HG03457 (cell line): ENCODE results near the gene ANKRD28.

Experiments
- ATAC-seq: cut with Tn5 transposase; IDR thresholded peaks from one replicate; pipeline ENCODE4 v1.9.1; 2021; ENCODE audit warnings: moderate number of reproducible peaks; ENCODE audit not compliant: unreplicated experiment

Gene ANKRD28

GRCh38 chr3:15676259-15676658, 121.5 kb downstream of the ANKRD28 start:
- no peak for ATAC-seq

GRCh38 chr3:15673536-15673935, 124.2 kb downstream of the ANKRD28 start:
- ATAC-seq: no peak

DNA sequence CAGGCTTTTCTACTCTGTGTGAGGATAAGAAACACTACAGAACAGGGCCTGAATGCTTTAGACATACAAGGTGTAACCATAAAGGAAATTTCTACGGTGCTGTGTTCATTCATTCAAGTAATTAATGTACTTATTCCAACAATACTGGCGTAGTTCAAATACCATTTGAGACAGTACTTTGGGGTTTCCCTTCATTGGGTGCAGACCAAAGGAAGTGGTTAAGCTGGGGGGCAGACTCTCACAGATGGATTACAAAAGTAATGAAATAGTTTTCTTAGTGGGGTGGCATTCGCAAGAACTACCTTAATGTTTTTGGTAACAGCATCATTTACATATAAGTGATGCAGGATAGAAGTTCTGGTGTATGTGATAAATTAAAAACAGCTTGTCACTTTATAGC, 130.3 kb downstream of the ANKRD28 start:
- ATAC-seq: peak; percentile 77

DNA sequence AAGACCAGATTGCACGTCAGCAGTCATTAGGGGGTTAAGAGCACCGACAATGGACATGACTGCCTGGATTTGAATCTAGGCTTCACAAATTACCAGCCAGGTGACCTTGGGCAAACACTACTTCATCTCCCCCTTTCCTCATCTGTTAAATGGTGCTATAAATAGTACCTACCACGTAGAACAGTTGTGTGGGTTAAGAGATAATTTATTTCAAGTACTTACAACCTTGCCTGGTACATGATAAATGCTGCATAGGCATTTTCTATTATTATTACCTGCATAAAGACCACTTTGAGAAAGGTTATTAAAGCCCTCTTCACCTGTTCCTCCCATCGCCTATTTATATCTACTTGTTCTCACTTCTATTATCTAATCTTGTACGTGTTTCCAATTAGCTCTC, 131.5 kb downstream of the ANKRD28 start:
- no peak for ATAC-seq

- no peak for ATAC-seq
Observed at GRCh38 chr3:15665510-15666150, 132.1 kb downstream of the ANKRD28 start.

- no peak for ATAC-seq
Observed at GRCh38 chr3:15664144-15664543, 133.6 kb downstream of the ANKRD28 start.

GRCh38 chr3:15660055-15660935, 137.5 kb downstream of the ANKRD28 start:
- ATAC-seq: no peak

GRCh38 chr3:15659254-15659975, 138.4 kb downstream of the ANKRD28 start:
- ATAC-seq: no peak

DNA sequence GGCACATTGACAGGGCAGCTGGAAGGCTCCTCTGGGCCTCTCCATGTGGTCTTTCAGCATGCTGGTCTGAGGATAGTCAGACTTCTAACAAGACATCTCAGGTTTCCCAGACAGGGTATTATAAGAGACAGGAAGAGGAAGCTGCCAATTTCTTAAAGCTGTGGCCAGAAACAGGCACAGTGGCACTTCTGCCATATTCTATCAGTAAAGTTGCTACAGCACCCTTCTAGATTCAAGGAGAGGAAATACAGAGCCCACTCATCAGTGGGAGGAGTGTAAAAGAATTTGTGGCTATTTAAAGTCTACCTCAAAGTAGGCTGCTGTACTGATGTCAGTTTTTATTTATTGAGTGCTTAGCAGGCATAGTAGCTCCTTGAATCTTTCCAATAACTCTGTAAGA, 140.8 kb downstream of the ANKRD28 start:
- ATAC-seq: no peak

GRCh38 chr3:15656342-15656741, 141.4 kb downstream of the ANKRD28 start:
- no peak for ATAC-seq

DNA sequence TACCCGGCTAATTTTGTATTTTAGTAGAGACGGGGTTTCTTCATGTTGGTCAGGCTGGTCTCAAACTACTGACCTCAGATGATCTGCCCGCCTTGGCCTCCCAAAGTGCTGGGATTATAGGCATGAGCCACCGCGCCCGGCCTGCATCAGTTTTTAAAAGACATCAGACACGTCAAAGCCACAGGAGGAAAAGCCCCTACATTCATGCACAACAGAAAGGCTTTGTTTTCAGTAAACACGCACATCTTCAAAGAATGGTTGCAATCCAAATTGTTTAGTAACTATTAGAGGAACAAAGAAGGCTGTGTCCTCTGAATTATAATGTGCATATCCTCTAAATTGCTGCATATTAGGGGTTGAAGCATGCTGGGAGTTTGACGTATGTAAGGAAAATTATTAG, 142.9 kb downstream of the ANKRD28 start:
- ATAC-seq: no peak

GRCh38 chr3:15654127-15654526, 143.7 kb downstream of the ANKRD28 start:
- no peak for ATAC-seq

GRCh38 chr3:15653321-15653720, 144.5 kb downstream of the ANKRD28 start:
- no peak for ATAC-seq

GRCh38 chr3:15651396-15651795, 146.4 kb downstream of the ANKRD28 start:
- ATAC-seq: no peak

GRCh38 chr3:15649858-15650257, 147.9 kb downstream of the ANKRD28 start:
- ATAC-seq: no peak

GRCh38 chr3:15649341-15649740, 148.4 kb downstream of the ANKRD28 start:
- no peak for ATAC-seq

DNA sequence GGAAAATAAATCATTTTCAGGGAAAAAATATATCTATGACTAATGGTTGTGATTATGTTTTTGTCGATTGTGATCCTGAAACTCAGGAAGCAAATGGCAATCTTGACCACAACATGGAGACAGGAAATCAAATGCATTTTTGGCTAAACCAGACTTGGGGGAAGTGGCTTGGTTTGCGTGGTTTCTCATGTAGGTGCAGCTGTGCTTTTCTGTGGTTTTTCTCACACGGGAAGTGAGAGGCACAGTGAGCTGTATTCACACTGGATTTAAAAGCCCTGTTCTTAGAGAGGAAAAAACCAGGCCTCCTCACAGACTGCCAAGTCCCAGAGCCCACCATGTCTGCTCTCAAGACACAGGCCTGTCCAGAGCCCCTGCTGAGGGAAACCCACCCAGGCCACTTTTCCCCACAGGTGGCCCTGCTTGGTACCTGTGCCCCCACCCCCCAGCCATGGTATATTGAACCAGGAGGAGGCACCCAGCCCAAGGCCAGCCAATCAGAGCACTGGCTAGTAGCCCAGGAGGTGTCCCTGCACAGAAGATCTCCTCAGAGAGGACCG, 150.1 kb downstream of the ANKRD28 start:
- peak; percentile 89 for ATAC-seq

DNA sequence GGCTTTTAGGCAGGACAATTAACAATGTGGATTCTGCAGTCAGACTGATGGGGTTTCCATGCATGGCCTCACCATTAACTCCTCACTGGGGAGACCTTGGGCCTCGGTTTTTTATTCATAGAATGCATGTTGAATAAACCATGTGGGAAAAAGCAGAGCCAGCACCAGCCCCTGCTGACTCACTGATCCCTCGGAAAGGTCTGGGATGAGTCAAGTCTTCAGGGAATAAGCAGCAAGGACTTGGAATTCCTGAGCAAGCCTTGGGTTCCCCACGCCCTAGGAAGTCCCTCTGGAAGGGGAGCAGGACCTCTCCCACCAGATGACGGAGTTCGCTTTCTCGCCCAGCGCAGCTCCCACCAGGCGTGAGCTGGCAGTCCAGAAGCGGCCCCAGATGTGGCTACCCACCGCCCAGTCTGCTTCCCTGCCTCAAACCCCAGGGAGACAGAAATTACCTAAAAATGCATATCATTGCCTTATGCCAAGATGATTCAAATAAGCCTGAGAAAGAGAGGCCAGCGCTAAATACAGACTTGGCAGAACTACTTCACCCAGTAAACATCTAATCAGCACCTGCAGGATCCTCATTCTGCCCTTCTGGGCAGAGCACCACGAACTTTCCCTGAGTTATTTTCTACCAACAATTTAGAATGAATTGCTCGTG, 150.8 kb downstream of the ANKRD28 start:
- peak; percentile 4 for ATAC-seq

- no peak for ATAC-seq
Observed at GRCh38 chr3:15645740-15646501, 151.9 kb downstream of the ANKRD28 start.

GRCh38 chr3:15645246-15645645, 152.5 kb downstream of the ANKRD28 start:
- no peak for ATAC-seq
